Measurements from ENCODE around the gene LRRN4.

Gene LRRN4

DNA sequence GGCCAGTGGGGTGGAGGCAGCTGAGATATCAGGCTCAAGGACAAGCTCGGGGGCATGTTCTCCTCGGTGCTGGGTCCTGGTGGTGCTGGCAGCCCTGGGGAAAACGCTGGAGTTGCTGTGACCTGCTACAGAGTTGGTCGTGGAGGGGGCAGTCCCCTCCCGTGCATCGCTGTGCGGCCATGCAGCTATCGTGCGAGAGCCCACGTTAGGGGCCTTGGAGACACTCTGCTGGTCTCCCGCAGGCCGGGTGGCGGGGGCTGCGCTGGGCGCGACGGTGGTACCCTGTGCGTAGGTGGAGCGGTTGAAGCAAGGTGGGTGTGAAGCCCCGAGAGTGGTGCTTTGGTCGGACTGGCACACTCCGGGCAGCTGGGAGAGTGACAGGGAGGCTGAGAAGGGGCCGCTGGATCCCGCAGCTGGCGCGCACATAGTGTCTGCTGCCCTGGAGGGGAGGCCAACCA lies 12.0 kb downstream of the LRRN4 start:
- no peaks in the 10 kb centered on the region for H4K20me1 ChIP-seq (ENCODE audit: insufficient read depth, low read length, poor library complexity, severe bottlenecking)
- no peak overlapping the region for H3K4me2 ChIP-seq (ENCODE audit: low read depth, low read length, poor library complexity, severe bottlenecking)
- no peak overlapping the region for H3K9ac ChIP-seq (ENCODE audit: low read depth, low read length, poor library complexity, severe bottlenecking)
- no peaks in the 10 kb centered on the region for H3K4me1 ChIP-seq (ENCODE audit: insufficient read depth, low read length, poor library complexity, severe bottlenecking)
- no peaks in the 10 kb centered on the region for H3K79me2 ChIP-seq (ENCODE audit: insufficient read depth, low read length)
- no peaks in the 10 kb centered on the region for H3F3A ChIP-seq (ENCODE audit: low read depth)
- no peak for TF ChIP-seq EZH2phosphoT487 (IDR thresholded peaks at IDR 0.05; ENCODE audit: borderline replicate concordance)
- TF ChIP-seq, protein P1, sequence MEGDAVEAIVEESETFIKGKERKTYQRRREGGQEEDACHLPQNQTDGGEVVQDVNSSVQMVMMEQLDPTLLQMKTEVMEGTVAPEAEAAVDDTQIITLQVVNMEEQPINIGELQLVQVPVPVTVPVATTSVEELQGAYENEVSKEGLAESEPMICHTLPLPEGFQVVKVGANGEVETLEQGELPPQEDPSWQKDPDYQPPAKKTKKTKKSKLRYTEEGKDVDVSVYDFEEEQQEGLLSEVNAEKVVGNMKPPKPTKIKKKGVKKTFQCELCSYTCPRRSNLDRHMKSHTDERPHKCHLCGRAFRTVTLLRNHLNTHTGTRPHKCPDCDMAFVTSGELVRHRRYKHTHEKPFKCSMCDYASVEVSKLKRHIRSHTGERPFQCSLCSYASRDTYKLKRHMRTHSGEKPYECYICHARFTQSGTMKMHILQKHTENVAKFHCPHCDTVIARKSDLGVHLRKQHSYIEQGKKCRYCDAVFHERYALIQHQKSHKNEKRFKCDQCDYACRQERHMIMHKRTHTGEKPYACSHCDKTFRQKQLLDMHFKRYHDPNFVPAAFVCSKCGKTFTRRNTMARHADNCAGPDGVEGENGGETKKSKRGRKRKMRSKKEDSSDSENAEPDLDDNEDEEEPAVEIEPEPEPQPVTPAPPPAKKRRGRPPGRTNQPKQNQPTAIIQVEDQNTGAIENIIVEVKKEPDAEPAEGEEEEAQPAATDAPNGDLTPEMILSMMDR (conservative IDR thresholded peaks at IDR 0.05; ENCODE audit: low read length), result no peak
- no peaks in the 10 kb centered on the region for H3K27me3 ChIP-seq (ENCODE audit: insufficient read depth, low read length, poor library complexity, severe bottlenecking)
- no peak overlapping the region for H2AFZ ChIP-seq (ENCODE audit: low read length)
- H3K36me3 ChIP-seq (ENCODE audit: insufficient read depth, low read length), result peaks cover 50% of the 10 kb centered on the region
- H3K9me2 ChIP-seq (replicated peaks; ENCODE audit: low read depth, low read length), result no peaks in the 10 kb centered on the region
- no peaks in the 10 kb centered on the region for H3K9me3 ChIP-seq (ENCODE audit: insufficient read depth, low read depth, low read length)
- no peak overlapping the region for H3K4me3 ChIP-seq (ENCODE audit: low read length, poor library complexity, severe bottlenecking)

DNA sequence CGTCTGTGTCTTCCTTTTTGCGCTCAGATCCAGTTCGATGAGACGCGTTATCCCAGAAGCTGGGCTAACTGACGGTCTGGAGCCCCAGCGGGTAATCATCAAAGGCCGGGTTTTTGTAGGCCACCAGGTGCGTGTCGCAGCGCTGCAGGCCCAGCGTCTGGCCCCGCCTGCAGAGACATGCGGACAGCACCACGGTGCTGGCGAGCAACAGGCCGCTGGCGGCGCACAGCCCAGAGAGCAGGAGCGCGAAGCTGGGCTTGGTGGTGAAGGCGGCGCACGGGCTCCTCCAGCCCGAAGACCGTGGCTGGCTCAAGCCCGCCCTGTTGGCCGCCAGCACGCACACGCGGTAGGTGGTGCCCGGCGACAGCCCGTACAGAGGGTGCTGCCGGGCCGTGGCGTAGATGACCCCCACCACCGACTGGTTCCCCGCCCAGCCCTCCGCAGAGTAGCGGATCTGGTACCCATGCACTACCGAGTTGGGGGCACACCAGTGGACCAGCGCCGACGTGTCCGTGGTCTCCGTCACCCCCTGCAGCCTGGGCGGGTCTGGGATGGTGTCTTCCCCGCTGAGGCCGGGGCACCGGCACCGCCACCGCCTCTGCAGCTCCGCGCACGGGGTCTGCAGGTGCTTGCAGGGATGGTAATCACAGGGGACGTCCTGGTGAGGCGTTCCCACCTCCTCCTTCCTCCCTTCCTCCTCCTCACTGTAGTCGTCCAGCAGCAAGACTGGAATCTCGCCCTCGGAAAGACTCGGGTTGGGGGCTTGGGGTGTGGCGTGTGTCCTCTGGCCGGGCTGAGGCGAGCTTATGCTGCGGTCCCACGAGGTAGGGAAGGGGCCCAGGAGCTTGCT lies 12.7 kb downstream of the LRRN4 start:
- H3K4me2 ChIP-seq (ENCODE audit: low read depth, low read length, poor library complexity, severe bottlenecking), result no peak overlapping the region
- no peaks in the 10 kb centered on the region for H3K79me2 ChIP-seq (ENCODE audit: insufficient read depth, low read length)
- H3F3A ChIP-seq (ENCODE audit: low read depth), result no peaks in the 10 kb centered on the region
- no peak overlapping the region for H3K4me3 ChIP-seq (ENCODE audit: low read length, poor library complexity, severe bottlenecking)
- no peaks in the 10 kb centered on the region for H3K4me1 ChIP-seq (ENCODE audit: insufficient read depth, low read length, poor library complexity, severe bottlenecking)
- peaks cover 57% of the 10 kb centered on the region for H3K36me3 ChIP-seq (ENCODE audit: insufficient read depth, low read length)
- H4K20me1 ChIP-seq (ENCODE audit: insufficient read depth, low read length, poor library complexity, severe bottlenecking), result no peaks in the 10 kb centered on the region
- TF ChIP-seq, protein P1 (conservative IDR thresholded peaks at IDR 0.05; ENCODE audit: low read length), result no peak
- TF ChIP-seq EZH2phosphoT487 (IDR thresholded peaks at IDR 0.05; ENCODE audit: borderline replicate concordance), result no peak
- H3K9me3 ChIP-seq (ENCODE audit: insufficient read depth, low read depth, low read length), result no peaks in the 10 kb centered on the region
- H2AFZ ChIP-seq (ENCODE audit: low read length), result no peak overlapping the region
- no peaks in the 10 kb centered on the region for H3K27me3 ChIP-seq (ENCODE audit: insufficient read depth, low read length, poor library complexity, severe bottlenecking)
- H3K9ac ChIP-seq (ENCODE audit: low read depth, low read length, poor library complexity, severe bottlenecking), result no peak overlapping the region
- H3K9me2 ChIP-seq (replicated peaks; ENCODE audit: low read depth, low read length), result no peaks in the 10 kb centered on the region

- no peak for TF ChIP-seq EZH2phosphoT487 (IDR thresholded peaks at IDR 0.05; ENCODE audit: borderline replicate concordance)
- TF ChIP-seq, protein P1 (conservative IDR thresholded peaks at IDR 0.05; ENCODE audit: low read length), result no peak
- Histone ChIP-seq H3K4me3 (ENCODE audit: low read length, poor library complexity, severe bottlenecking) (no peak overlapping the region), H3K79me2 (ENCODE audit: insufficient read depth, low read length) (no peaks in the 10 kb centered on the region), H3K9ac (ENCODE audit: low read depth, low read length, poor library complexity, severe bottlenecking) (no peak overlapping the region), H3F3A (ENCODE audit: low read depth) (no peaks in the 10 kb centered on the region), H3K36me3 (ENCODE audit: insufficient read depth, low read length) (peaks cover 59% of the 10 kb centered on the region), H2AFZ (ENCODE audit: low read length) (no peak overlapping the region), H3K9me2 (replicated peaks; ENCODE audit: low read depth, low read length) (no peaks in the 10 kb centered on the region), H3K27me3 (ENCODE audit: insufficient read depth, low read length, poor library complexity, severe bottlenecking) (no peaks in the 10 kb centered on the region), H4K20me1 (ENCODE audit: insufficient read depth, low read length, poor library complexity, severe bottlenecking) (no peaks in the 10 kb centered on the region), H3K4me1 (ENCODE audit: insufficient read depth, low read length, poor library complexity, severe bottlenecking) (no peaks in the 10 kb centered on the region), H3K4me2 (ENCODE audit: low read depth, low read length, poor library complexity, severe bottlenecking) (no peak overlapping the region), H3K9me3 (ENCODE audit: insufficient read depth, low read depth, low read length) (no peaks in the 10 kb centered on the region)
Observed at GRCh38 chr20:6040540-6040939, 13.3 kb downstream of the LRRN4 start.
